Stimulated activated CD4-positive, alpha-beta T cell treated with anti-CD3 and anti-CD28 coated beads, Interleukin-1b, Interleukin-23, amount 100 ng/mL, for 24 hours (primary cell): Measurements from ENCODE around the gene UBE2K.
"Not testable (repeated sequence)": the region's sequence is repeated elsewhere in the genome, so short reads cannot be mapped to it uniquely, and the experiment has no call there.

Experiments
- DNase-seq, 4 experiments: peaks; one replicate each; pipeline ENCODE4 v3.0.0-alpha.2; 2020; ENCODE audit warnings: low read depth in 4 of 4, low spot score in 1 of 4

The UBE2K gene

GRCh38 chr4:39697740-39698423 lies at the start of gene UBE2K:
Gene UBE2K (plus strand): TSS chr4:39698136. CDS start chr4:39698328, 192 bp downstream.
- DNase-seq, result peak; percentile 77 to 86 (median 81)

- no peak for DNase-seq
Measured at GRCh38 chr4:39648213-39648612, 49.7 kb upstream of the UBE2K start.

- DNase-seq, result no peak
Measured at GRCh38 chr4:39648827-39649558, 48.9 kb upstream of the UBE2K start.

GRCh38 chr4:39649639-39650265 lies 48.2 kb upstream of the UBE2K start:
- no peak for DNase-seq

- not testable (repeated sequence) for DNase-seq
Measured at GRCh38 chr4:39651586-39651985, 46.4 kb upstream of the UBE2K start.

- no peak for DNase-seq
Measured at GRCh38 chr4:39655211-39655610, 42.7 kb upstream of the UBE2K start.

- no peak for DNase-seq
Measured at GRCh38 chr4:39655876-39656275, 42.1 kb upstream of the UBE2K start.

- not testable (repeated sequence) for DNase-seq
Measured at GRCh38 chr4:39656638-39657037, 41.3 kb upstream of the UBE2K start.

- no peak for DNase-seq
Measured at GRCh38 chr4:39657465-39657864, 40.5 kb upstream of the UBE2K start.

GRCh38 chr4:39658756-39659155 lies 39.2 kb upstream of the UBE2K start:
- no peak for DNase-seq

- DNase-seq, result no peak
Measured at GRCh38 chr4:39660045-39660444, 37.9 kb upstream of the UBE2K start.

- DNase-seq, result no peak
Measured at GRCh38 chr4:39660757-39661156, 37.2 kb upstream of the UBE2K start.

- no peak for DNase-seq
Measured at GRCh38 chr4:39662683-39663082, 35.3 kb upstream of the UBE2K start.

- no peak for DNase-seq
Measured at GRCh38 chr4:39664828-39665731, 32.9 kb upstream of the UBE2K start.

- no peak for DNase-seq
Measured at GRCh38 chr4:39667706-39668105, 30.2 kb upstream of the UBE2K start.

- DNase-seq, result no peak
Measured at GRCh38 chr4:39668887-39669286, 29.0 kb upstream of the UBE2K start.

GRCh38 chr4:39670296-39670695 lies 27.6 kb upstream of the UBE2K start:
- not testable (repeated sequence) for DNase-seq

GRCh38 chr4:39675681-39676080 lies 22.3 kb upstream of the UBE2K start:
- not testable (repeated sequence) for DNase-seq

GRCh38 chr4:39681003-39681402 lies 16.9 kb upstream of the UBE2K start:
- not testable (repeated sequence) for DNase-seq

- no peak for DNase-seq
Measured at GRCh38 chr4:39682138-39682537, 15.8 kb upstream of the UBE2K start.

- DNase-seq, result no peak
Measured at GRCh38 chr4:39685990-39686389, 11.9 kb upstream of the UBE2K start.
